Stomach (tissue), 4 donors: Measurements from ENCODE around the gene PERCC1.

Source experiments
- POLR2A ChIP-seq, 4 donors: fragments of 450-650 bp; IDR thresholded peaks; one replicate each; pipeline ENCODE4 v1.6.1; 2016; ENCODE audit warnings: antibody characterized with exemption in 4 of 4, control low read depth in 2 of 4, mild to moderate bottlenecking in 1 of 4, moderate library complexity in 1 of 4
- POLR2AphosphoS5 ChIP-seq, 3 donors: sonication (generic); formaldehyde crosslinking; IDR thresholded peaks; one replicate each; pipeline ENCODE4 v1.6.1; 2016; ENCODE audit warnings: antibody characterized with exemption in 3 of 3
- TF ChIP-seq, protein P1 (sequence below), 7 experiments: fragments of 450-650 bp in 4 of 7; fragments of 200-600 bp in 3 of 7; sonication (generic) in 3 of 7; IDR thresholded peaks; one replicate each; pipeline ENCODE4 v1.5.1; 2016 to 2019; ENCODE audit warnings: antibody characterized with exemption in 7 of 7, control low read depth in 2 of 7, mild to moderate bottlenecking in 1 of 7

DNA sequence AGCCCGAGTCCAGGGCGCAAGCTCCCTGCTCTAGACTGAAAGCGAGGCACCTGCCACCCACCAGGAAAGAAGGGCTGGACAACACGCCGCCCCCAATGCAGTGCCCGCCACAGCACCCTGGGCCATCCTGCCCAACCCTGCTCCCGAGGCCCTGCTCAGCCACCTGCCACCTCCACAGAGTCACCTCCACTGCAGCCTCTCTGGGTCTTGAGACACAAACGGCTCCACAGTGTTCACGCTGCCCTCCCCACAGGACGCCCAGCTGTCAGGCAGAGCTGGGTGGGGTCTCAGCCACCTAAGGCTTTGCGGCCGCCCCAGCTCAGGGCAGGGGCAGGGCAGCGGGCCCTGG is 34.7 kb downstream of the PERCC1 start:
- TF ChIP-seq POLR2A (IDR thresholded peaks at IDR 0.05) (no peak), POLR2AphosphoS5 (IDR thresholded peaks at IDR 0.05) (no peak)
- TF ChIP-seq, protein P1, sequence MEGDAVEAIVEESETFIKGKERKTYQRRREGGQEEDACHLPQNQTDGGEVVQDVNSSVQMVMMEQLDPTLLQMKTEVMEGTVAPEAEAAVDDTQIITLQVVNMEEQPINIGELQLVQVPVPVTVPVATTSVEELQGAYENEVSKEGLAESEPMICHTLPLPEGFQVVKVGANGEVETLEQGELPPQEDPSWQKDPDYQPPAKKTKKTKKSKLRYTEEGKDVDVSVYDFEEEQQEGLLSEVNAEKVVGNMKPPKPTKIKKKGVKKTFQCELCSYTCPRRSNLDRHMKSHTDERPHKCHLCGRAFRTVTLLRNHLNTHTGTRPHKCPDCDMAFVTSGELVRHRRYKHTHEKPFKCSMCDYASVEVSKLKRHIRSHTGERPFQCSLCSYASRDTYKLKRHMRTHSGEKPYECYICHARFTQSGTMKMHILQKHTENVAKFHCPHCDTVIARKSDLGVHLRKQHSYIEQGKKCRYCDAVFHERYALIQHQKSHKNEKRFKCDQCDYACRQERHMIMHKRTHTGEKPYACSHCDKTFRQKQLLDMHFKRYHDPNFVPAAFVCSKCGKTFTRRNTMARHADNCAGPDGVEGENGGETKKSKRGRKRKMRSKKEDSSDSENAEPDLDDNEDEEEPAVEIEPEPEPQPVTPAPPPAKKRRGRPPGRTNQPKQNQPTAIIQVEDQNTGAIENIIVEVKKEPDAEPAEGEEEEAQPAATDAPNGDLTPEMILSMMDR (IDR thresholded peaks at IDR 0.05) = no peak
